HepG2 (cell line): ENCODE data around the gene RHOXF2B. TPM values are rescaled to one million over a fixed set of nuclear protein-coding genes. Genes with fewer than 3 reads are reported as not detected.
A peak's percentile ranks its signal among the peaks of the same experiment; 100 is the strongest.
"Not testable (repeated sequence)": the region's sequence is repeated elsewhere in the genome, so short reads cannot be mapped to it uniquely, and the experiment has no call there.

Experiments used
- ATAC-seq: fragments of 200-7000 bp; cut with Tn5 transposase; 3 replicates; pipeline ENCODE4 v1.9.1; 2020; ENCODE audit warnings: mild to moderate bottlenecking, moderate library complexity
- BruUV-seq: library from RNA; stranded (reverse); fragments of 400-500 nt; replicated peaks from 2 replicates; lab custom pipeline; 2021; lab: Mats Ljungman, UMichigan
- CTCF ChIA-PET: fragments of 300-600 bp; formaldehyde crosslinking; extraction: SDS; loops from one replicate; lab custom pipeline; 2021; ENCODE audit warnings: low total read pairs, inconsistent platforms, low intra/inter-chr PET ratio; lab: Yijun Ruan, JAX
- POLR2A ChIA-PET: fragments of 350-600 bp; sonication (Branson Sonifier 250); formaldehyde crosslinking; loops from one replicate; lab custom pipeline; 2020; ENCODE audit warnings: antibody characterized with exemption, inconsistent platforms; lab: Yijun Ruan, JAX
- DNase-seq: peaks from one replicate; pipeline ENCODE4 v3.0.0-alpha.2; 2015; ENCODE audit warnings: low spot score
- FAIRE-seq: peaks from 3 replicates; lab custom pipeline; 2011; peaks lifted over from hg19 to GRCh38; lab: Jason Lieb, UNC
- H2AFZ ChIP-seq: one replicate; pipeline ENCODE4 v1.6.1; 2011; ENCODE audit warnings: low read length, inconsistent platforms
- H3K27ac ChIP-seq: fragments of 300-600 bp; 3 replicates; pipeline ENCODE4 v1.8.0; 2011; ENCODE audit warnings: mixed run types, mild to moderate bottlenecking, mixed read lengths, low read length, inconsistent platforms; ENCODE audit not compliant: insufficient read depth; ENCODE audit errors: extremely low read length
- H3K27me3 ChIP-seq, 2 experiments: fragments of 200-600 bp in 1 of 2; 2 replicates in 1 of 2; 3 replicates in 1 of 2; pipeline versions ENCODE4 v1.6.0 to v1.8.0; 2011; ENCODE audit warnings: low read length in 2 of 2, mild to moderate bottlenecking in 2 of 2, moderate library complexity in 2 of 2, inconsistent platforms in 1 of 2; ENCODE audit not compliant: insufficient read depth in 2 of 2, control insufficient read depth in 1 of 2
- H3K36me3 ChIP-seq, 2 experiments: fragments of 200-600 bp in 1 of 2; replicated peaks in 1 of 2; 2 replicates in 1 of 2; 3 replicates in 1 of 2; pipeline versions ENCODE4 v1.5.1 to v1.8.0; 2011; ENCODE audit warnings: low read length in 2 of 2, inconsistent platforms in 1 of 2; ENCODE audit not compliant: insufficient read depth in 2 of 2, control insufficient read depth in 1 of 2
- H3K4me1 ChIP-seq: 2 replicates; pipeline ENCODE4 v1.5.1; 2012; ENCODE audit warnings: low read length, inconsistent platforms; ENCODE audit not compliant: insufficient read depth
- H3K4me2 ChIP-seq: 2 replicates; pipeline ENCODE4 v1.6.0; 2011; ENCODE audit warnings: low read depth, low read length, inconsistent platforms
- H3K4me3 ChIP-seq, 3 experiments: fragments of 200-600 bp in 1 of 3; sonication (generic), shearing (Covaris generic) in 1 of 3; replicated peaks in 1 of 3; 2 replicates each; pipeline ENCODE4 v1.5.1; 2011 to 2016; ENCODE audit warnings: low read length in 3 of 3, inconsistent platforms in 2 of 3, low read depth in 2 of 3, mild to moderate bottlenecking in 2 of 3, control low read depth in 1 of 3, mixed read lengths in 1 of 3; ENCODE audit not compliant: insufficient read depth in 1 of 3
- H3K79me2 ChIP-seq: one replicate; pipeline ENCODE4 v1.6.1; 2011; ENCODE audit warnings: low read length, inconsistent platforms; ENCODE audit not compliant: insufficient read depth
- H3K9ac ChIP-seq: 2 replicates; pipeline ENCODE4 v1.6.0; 2011; ENCODE audit warnings: mild to moderate bottlenecking, low read depth, low read length, inconsistent platforms; ENCODE audit not compliant: insufficient read depth
- H3K9me3 ChIP-seq: 2 replicates; pipeline ENCODE4 v1.5.1; 2012; ENCODE audit warnings: mild to moderate bottlenecking, low read length
- H4K20me1 ChIP-seq: 2 replicates; pipeline ENCODE4 v1.6.0; 2011; ENCODE audit warnings: inconsistent platforms, mild to moderate bottlenecking, low read length, moderate library complexity; ENCODE audit not compliant: insufficient read depth
- ARNT2 ChIP-seq: sonication (generic); formaldehyde crosslinking; IDR thresholded peaks from 2 replicates; pipeline ENCODE4 v1.8.0; 2022; ENCODE audit warnings: mild to moderate bottlenecking, low read depth, missing genetic modification reagents, moderate library complexity
- ZNF260 ChIP-seq: sonication (generic); formaldehyde crosslinking; IDR thresholded peaks from 2 replicates; pipeline ENCODE4 v1.4.0; 2020; ENCODE audit warnings: missing genetic modification reagents, low read depth, mild to moderate bottlenecking, borderline replicate concordance
- WGBS: methylation state at CpG from one replicate; pipeline ENCODE4 v1.1.6; 2017; ENCODE audit warnings: low lambda C conversion rate; 5-methylcytosine and 5-hydroxymethylcytosine counted together
- in situ Hi-C: cut with HindIII; loops from 2 replicates; pipeline ENCODE4 v1.10.0; 2017; ENCODE audit warnings: low pct_unique_long_range_greater_than_20kb; ENCODE audit not compliant: extremely low pct_ligation_motif_present
- intact Hi-C: fragments of 100-400 bp; cut with micrococcal nuclease; formaldehyde crosslinking; loops from one replicate; pipeline ENCODE4 v1.10.0; 2022; ENCODE audit not compliant: unreplicated experiment
- polyA plus RNA-seq, 8 experiments: library from polyadenylated mRNA; depleted of rRNA in 3 of 8; stranded (reverse) in 7 of 8; unstranded in 1 of 8; fragments of >200 nt; fragmentation: Illumina TruSeq in 4 of 8; extraction: Trizol in 4 of 8; gene quantifications; 2 replicates each; pipeline versions ENCODE4 v1.2.1 to v1.2.3, GENCODE V29; 2011 to 2016; ENCODE audit warnings: low read depth in 4 of 8, missing spikeins in 1 of 8, mixed read lengths in 1 of 8; ENCODE audit not compliant: insufficient read depth in 1 of 8
- total RNA-seq, 5 experiments: library from RNA; depleted of rRNA; stranded (reverse); fragments of >200 nt; fragmentation: Illumina TruSeq; extraction: Trizol; gene quantifications; 2 replicates each; pipeline ENCODE4 v1.2.3, GENCODE V29; 2016; ENCODE audit warnings: low read depth in 1 of 5
- TF ChIP-seq, protein P1 (sequence below): sonication (generic); formaldehyde crosslinking; IDR thresholded peaks from 2 replicates; pipeline ENCODE4 v1.8.0; 2022; ENCODE audit warnings: mild to moderate bottlenecking, missing genetic modification reagents

Gene RHOXF2B
- total and polyA plus RNA-seq, 2 of the 13 experiments (the other 11 are each of a cell fraction or from before 2014, with no cell fraction given), result not detected

DNA sequence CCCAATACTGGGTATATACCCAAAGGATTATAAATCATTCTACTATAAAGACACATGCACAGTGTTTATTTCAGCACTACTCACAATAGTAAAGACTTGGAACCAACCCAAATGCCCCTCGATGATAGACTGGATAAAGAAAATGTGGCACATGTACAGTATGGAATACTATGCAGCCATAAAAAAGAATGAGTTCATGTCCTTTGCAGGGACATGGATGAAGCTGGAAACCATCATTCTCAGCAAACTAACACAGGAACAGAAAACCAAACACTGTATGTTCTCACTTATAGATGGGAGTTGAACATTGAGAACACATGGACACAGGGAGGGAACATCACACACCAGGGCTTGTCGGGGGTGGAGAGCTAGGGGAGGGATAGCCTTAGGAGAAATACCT is 27.2 kb upstream of the RHOXF2B start:
- H3K27me3 ChIP-seq, H3K9ac ChIP-seq, H4K20me1 ChIP-seq, FAIRE-seq, BruUV-seq, ATAC-seq, DNase-seq, H3K4me1 ChIP-seq, H2AFZ ChIP-seq, POLR2A ChIA-PET, H3K4me2 ChIP-seq, CTCF ChIA-PET, intact Hi-C loops, H3K79me2 ChIP-seq, in situ Hi-C loops, H3K4me3 ChIP-seq, H3K27ac ChIP-seq, H3K36me3 ChIP-seq: not testable (repeated sequence)
- H3K9me3 ChIP-seq, result peaks cover 11% of the 10 kb centered on the region; the same call in 1 of the 2 replicates
- WGBS, result 41% methylated on average over 2 of the region's 2 CpGs

DNA sequence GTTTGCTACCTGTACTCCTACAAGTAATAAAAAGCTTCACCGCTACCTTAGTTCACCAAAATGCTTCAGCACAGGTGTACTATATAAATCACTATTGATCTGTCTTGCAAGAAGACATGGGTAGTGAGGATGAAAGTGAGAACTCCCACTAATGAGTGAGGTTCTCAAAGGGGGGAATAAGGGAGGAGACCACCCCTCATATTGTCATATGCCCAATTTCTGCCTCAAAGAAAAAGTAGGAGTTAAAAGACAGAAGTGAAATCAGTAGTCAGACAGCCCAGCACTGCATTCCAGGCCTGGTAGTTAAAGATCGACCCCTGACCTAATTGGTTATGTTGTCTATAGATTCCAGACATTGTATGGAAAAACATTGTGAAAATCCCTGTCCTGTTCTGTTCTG is 23.6 kb upstream of the RHOXF2B start:
- FAIRE-seq, result not testable (repeated sequence)

DNA sequence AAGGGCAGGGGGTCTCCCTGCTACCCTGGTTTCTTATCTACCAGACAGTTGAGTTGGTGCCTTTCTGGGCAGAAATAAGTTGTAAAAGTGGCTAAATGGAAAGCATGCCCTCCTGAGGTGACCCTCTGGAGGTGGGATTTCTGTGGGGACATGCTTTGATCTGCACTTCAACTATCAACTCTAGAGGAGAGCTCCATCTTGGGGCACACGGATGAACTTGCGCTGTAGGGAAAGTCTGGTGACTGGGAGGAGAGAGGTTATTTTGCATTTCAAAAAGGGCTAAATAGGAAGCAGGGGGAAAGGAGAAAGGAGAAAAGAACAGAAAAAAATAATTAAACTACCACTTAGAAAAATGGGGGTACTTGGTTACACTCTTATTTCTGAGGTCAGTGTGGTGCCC is 12.7 kb upstream of the RHOXF2B start:
- ChIA-PET CTCF (no interaction called here), POLR2A (no interaction called here)
- ATAC-seq (0 out of 3 replicates have a peak, but pooled peaks have one; percentile 29), DNase-seq (peak; percentile 0), FAIRE-seq (no peak)
- H3K79me2 ChIP-seq, result no peaks in the 10 kb centered on the region
- H3K36me3 ChIP-seq, result no peaks in the 10 kb centered on the region
- H3K4me3 ChIP-seq, result no peak overlapping the region
- H3K27me3 ChIP-seq, result no peaks in the 10 kb centered on the region
- H2AFZ ChIP-seq, result no peak overlapping the region
- H3K9me3 ChIP-seq, result no peaks in the 10 kb centered on the region
- H3K27ac ChIP-seq, result no peak overlapping the region
- H3K4me1 ChIP-seq, result no peaks in the 10 kb centered on the region
- intact Hi-C loops, result no loop called here
- H3K9ac ChIP-seq, result no peak overlapping the region
- no TSS peak for BruUV-seq
- no peaks in the 10 kb centered on the region for H4K20me1 ChIP-seq
- no peak overlapping the region for H3K4me2 ChIP-seq
- in situ Hi-C loops, result no loop called here
- WGBS, result 84% methylated on average over 2 of the region's 2 CpGs
- TF ChIP-seq, protein P1, sequence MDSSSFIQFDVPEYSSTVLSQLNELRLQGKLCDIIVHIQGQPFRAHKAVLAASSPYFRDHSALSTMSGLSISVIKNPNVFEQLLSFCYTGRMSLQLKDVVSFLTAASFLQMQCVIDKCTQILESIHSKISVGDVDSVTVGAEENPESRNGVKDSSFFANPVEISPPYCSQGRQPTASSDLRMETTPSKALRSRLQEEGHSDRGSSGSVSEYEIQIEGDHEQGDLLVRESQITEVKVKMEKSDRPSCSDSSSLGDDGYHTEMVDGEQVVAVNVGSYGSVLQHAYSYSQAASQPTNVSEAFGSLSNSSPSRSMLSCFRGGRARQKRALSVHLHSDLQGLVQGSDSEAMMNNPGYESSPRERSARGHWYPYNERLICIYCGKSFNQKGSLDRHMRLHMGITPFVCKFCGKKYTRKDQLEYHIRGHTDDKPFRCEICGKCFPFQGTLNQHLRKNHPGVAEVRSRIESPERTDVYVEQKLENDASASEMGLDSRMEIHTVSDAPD (CRISPR knock-in tag), result no peak
- TF ChIP-seq ZNF260 (no peak), ARNT2 (CRISPR knock-in tag) (no peak)

More for the DNA sequence above, 23.6 kb upstream of the RHOXF2B start:
- POLR2A ChIA-PET, in situ Hi-C loops, H3K36me3 ChIP-seq, H3K27me3 ChIP-seq, H3K27ac ChIP-seq, H2AFZ ChIP-seq, H3K4me2 ChIP-seq, H3K4me1 ChIP-seq, DNase-seq, ATAC-seq, H3K4me3 ChIP-seq, BruUV-seq, H3K9ac ChIP-seq, H3K79me2 ChIP-seq, H4K20me1 ChIP-seq, CTCF ChIA-PET, intact Hi-C loops: not testable (repeated sequence)
- WGBS, result 50% methylated on average over 2 of the region's 2 CpGs
- peaks cover 11% of the 10 kb centered on the region; the same call in 1 of the 2 replicates for H3K9me3 ChIP-seq
